Skeletal muscle satellite cell (primary cell): Measurements from ENCODE around the gene SEMA3B.
"Not testable (repeated sequence)": the region's sequence is repeated elsewhere in the genome, so short reads cannot be mapped to it uniquely, and the experiment has no call there.

Experiments
- H3K27me3 ChIP-seq: 2 replicates; pipeline ENCODE4 v1.7.0; 2013; ENCODE audit warnings: low read length; ENCODE audit not compliant: control insufficient read depth, insufficient read depth
- H3K36me3 ChIP-seq: 2 replicates; pipeline ENCODE4 v1.7.0; 2013; ENCODE audit warnings: mild to moderate bottlenecking, control low read depth, low read length; ENCODE audit not compliant: insufficient read depth
- H3K4me1 ChIP-seq: 2 replicates; pipeline ENCODE4 v1.7.0; 2013; ENCODE audit warnings: low read length; ENCODE audit not compliant: control insufficient read depth, insufficient read depth
- H3K4me2 ChIP-seq: 2 replicates; pipeline ENCODE4 v1.7.0; 2013; ENCODE audit warnings: mild to moderate bottlenecking, low read length
- H3K4me3 ChIP-seq: 2 replicates; pipeline ENCODE4 v1.7.0; 2013; ENCODE audit warnings: low read length
- H3K9ac ChIP-seq: 2 replicates; pipeline ENCODE4 v1.7.0; 2013; ENCODE audit warnings: mild to moderate bottlenecking, low read depth, low read length, moderate library complexity
- H3K9me3 ChIP-seq: replicated peaks from 2 replicates; pipeline ENCODE4 v1.7.0; 2013; ENCODE audit warnings: mild to moderate bottlenecking, control low read depth, low read length

The SEMA3B gene

DNA sequence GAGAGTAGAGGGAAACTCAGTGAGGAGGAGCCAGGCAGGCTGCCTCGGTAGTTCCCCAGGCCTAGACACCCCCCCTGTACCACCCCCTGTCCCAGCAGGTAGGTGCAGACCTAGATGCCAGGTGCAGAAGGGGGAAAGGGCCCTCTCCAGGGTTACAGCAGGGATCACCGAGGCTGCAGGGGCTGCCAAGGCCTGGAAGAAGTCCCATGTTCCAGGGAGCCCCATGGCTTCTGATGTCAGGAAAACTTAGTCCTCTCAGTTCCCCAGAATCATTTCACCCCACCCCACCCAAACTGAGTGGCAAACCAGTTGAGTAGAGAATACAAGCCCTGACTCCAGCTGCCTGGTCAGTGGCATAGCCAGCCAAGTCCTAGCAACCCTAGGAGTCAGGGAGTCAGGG is 7.4 kb upstream of the SEMA3B start:
- H3K4me3 ChIP-seq, result no peak overlapping the region
- peak overlapping the region; percentile 90 for H3K9ac ChIP-seq
- H3K27me3 ChIP-seq, result no peaks in the 10 kb centered on the region
- H3K9me3 ChIP-seq, result no peaks in the 10 kb centered on the region
- peaks cover 31% of the 10 kb centered on the region for H3K36me3 ChIP-seq
- peak overlapping the region; percentile 82 for H3K4me2 ChIP-seq
- peaks cover 48% of the 10 kb centered on the region for H3K4me1 ChIP-seq

DNA sequence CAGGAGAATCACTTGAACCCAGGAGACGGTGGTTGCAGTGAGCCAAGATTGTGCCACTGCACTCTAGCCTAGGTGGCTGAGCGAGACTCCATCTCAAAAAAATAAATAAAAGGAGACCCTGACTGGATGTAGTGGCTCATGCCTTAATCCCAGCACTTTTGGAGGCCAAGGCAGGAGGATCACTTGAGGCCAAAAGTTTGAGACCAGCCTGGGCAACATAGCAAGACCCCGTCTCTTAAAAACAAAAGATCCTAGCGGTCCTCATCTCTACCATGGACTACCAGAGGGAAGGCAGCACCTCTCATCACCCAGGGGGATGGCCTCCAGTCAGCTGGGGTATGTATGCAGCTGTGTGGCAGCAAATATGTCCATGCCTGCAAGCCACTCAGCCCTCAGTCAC is 6.7 kb upstream of the SEMA3B start:
- not testable (repeated sequence) for H3K9me3 ChIP-seq, H3K27me3 ChIP-seq, H3K4me3 ChIP-seq, H3K9ac ChIP-seq, H3K4me2 ChIP-seq
- Histone ChIP-seq H3K36me3 (peaks cover 24% of the 10 kb centered on the region), H3K4me1 (peaks cover 53% of the 10 kb centered on the region)

DNA sequence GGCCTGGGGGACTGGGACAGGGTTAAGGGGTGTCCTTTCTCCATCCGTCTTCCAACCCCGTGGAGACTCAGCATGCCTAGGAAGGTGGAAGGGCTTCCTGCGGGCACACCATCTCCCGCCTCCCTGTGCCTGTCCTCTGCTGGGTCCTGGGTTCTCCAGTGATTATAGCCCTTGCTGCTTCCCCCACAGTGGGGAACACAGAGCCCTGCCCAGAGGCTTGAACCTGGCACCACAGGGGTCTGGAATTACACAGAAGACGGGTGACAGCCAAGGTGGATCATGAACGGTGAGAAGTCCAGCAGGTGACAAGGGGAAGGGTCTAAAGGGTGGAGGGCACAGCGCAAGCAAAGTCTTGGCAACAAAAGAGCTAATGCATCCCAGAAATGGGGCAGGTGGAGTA is 6.2 kb upstream of the SEMA3B start:
- H3K4me3 ChIP-seq, result no peak overlapping the region
- no peaks in the 10 kb centered on the region for H3K27me3 ChIP-seq
- no peak overlapping the region for H3K9ac ChIP-seq
- peaks cover 58% of the 10 kb centered on the region for H3K4me1 ChIP-seq
- H3K4me2 ChIP-seq, result no peak overlapping the region
- H3K9me3 ChIP-seq, result no peaks in the 10 kb centered on the region
- H3K36me3 ChIP-seq, result peaks cover 20% of the 10 kb centered on the region

DNA sequence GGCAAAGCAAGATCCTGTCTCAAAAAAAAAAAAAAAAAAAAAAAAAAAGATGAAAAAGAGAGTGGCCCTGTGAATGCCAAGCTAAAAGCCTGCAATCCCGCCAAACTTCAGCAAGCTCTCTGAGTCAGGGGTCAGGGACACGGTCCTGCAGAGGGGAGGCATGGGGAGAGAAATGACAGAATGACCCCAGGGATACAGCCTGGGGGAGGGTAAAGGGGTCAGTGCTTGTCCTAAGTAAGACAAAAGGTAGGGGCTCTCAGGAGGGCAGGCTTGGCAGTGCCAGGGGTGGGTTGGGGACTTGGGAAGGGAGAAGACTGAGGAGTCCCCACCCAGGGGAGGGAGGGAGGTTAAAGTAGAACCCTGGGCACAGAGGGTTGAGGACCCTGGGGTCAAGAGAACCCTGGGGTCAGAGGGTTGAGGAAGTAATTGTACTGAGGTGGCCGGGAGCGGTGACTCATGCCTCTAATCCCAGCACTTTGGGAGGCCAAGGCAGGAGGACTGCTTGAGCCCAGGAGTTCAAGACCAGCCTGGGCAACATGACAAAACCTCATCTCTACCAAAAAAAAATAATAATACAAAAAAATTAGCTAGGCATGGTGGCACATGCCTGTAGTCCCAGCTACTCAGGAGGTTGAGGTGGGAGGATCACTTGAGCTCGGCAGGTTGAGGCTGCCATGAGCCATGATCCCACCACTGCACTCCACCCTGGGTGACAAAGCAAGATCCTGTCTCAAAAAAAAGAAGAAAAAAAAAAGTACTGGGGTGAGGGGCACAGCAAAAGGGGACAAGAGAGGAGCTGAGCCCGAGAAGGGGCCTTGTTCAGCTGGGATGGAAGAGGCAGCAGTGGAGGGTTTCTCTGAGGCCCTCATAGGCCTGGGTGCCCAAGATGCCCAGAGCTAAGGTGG is 5.2 kb upstream of the SEMA3B start:
- Histone ChIP-seq H3K4me1 (peaks cover 65% of the 10 kb centered on the region), H3K9me3 (no peaks in the 10 kb centered on the region), H3K27me3 (no peaks in the 10 kb centered on the region), H3K36me3 (peaks cover 10% of the 10 kb centered on the region), H3K9ac (peak overlapping the region; percentile 10), H3K4me3 (no peak overlapping the region), H3K4me2 (peak overlapping the region; percentile 60)

DNA sequence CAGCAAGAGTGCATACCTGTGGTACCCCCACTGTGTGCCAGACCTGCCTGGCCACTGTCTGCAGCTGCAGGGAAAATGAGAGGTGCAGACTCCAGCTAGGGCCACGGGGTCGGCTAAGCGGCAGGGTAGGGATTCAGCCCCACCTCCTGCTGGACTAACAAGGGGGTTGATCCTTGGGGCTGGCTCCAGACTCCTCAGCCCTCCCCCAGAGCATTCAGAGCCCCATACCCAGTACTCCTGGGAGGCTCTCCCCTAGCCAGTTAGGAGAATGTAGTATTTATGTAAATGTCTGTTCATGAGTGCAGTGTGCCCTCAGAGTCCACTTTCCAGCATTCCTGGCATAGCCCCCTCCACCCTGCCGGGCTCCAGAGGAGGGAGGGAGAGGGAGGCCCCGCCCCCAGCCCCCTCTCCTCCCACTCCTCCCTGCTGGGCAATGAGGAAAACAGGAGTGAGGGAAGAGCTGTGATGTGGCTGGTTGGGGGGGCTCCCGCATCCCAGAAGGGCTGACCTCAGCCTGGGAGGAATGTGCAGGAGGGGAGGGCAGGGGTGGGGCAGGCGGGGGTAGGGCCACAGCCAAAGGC is 4.5 kb upstream of the SEMA3B start:
- H3K4me3 ChIP-seq, result no peak overlapping the region
- peaks cover 3% of the 10 kb centered on the region for H3K36me3 ChIP-seq
- H3K9ac ChIP-seq, result peak overlapping the region; percentile 44
- no peaks in the 10 kb centered on the region for H3K9me3 ChIP-seq
- peaks cover 69% of the 10 kb centered on the region for H3K4me1 ChIP-seq
- no peaks in the 10 kb centered on the region for H3K27me3 ChIP-seq
- peak overlapping the region; percentile 60 for H3K4me2 ChIP-seq

DNA sequence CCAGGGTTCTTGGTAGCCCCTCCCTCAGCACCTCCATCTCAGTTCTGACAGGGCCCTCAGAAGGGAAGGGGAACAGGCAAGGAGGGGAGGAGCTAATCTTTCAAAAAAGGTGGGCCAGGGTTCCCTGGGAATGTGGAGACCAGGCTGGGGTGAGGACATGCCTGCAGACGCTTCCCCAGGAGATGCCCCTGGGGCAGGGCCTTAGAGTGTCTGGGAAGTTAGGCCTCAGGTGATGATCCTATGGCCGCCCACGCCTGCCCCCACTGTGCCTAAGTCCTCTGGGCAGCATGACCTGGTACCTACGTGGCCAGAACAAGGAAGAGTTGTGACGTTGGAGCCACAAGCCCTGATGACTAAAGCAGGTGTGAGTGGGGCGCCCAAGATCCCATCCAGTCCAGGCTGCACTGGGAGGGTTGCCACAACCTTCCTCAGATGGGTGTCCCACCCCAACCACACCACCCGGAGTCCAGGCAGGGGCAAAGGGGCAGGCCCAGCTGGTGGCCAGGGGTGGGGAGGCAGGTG is 3.9 kb upstream of the SEMA3B start:
- H3K36me3 ChIP-seq, result no peaks in the 10 kb centered on the region
- peaks cover 71% of the 10 kb centered on the region for H3K4me1 ChIP-seq
- H3K4me2 ChIP-seq, result peak overlapping the region; percentile 21
- H3K9ac ChIP-seq, result peak overlapping the region; percentile 44
- H3K27me3 ChIP-seq, result no peaks in the 10 kb centered on the region
- H3K4me3 ChIP-seq, result no peak overlapping the region
- H3K9me3 ChIP-seq, result no peaks in the 10 kb centered on the region

DNA sequence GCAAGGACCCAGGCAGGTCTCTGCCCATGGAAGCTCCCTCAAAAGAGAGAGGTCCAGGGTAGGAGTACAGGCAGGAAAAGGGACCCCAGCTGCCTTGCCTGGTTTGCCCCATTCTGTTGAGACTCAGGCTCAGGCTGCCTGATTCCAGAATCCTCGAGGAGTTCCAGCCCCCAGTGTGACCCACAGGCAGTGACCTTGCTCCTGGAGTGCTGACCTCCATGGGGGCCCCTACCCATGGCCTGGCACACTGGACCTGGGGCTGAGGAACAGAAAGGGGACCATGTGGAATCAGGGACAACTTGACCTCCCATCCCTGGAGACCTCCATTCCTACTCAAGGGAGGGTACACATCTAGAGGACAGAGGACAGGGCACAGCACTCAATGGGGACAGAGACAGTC is 3.4 kb upstream of the SEMA3B start:
- H3K4me1 ChIP-seq, result peaks cover 72% of the 10 kb centered on the region
- no peaks in the 10 kb centered on the region for H3K27me3 ChIP-seq
- peak overlapping the region; percentile 44 for H3K9ac ChIP-seq
- H3K4me3 ChIP-seq, result no peak overlapping the region
- H3K4me2 ChIP-seq, result no peak overlapping the region
- H3K9me3 ChIP-seq, result no peaks in the 10 kb centered on the region
- no peaks in the 10 kb centered on the region for H3K36me3 ChIP-seq

DNA sequence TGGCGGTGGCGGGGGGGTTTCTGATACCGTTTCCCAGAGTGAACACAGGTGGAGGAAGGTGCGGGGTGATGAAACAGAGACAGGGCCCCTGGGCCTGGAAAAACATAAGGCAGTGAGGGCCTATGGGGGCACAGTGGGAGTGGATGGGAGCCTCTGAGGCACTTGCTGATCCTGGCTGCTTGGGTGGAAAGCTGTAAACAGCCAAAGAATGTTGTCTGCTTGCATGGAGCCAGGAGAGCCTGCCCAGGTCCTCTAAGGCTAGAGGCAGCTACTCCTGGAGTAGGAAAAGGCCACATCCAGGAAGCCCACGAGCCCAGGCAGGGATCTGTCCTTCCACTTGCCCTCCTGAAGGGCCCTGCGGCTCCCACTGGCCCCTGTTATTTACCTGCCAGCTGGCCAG is 2.9 kb upstream of the SEMA3B start:
- H3K9ac ChIP-seq, result no peak overlapping the region

DNA sequence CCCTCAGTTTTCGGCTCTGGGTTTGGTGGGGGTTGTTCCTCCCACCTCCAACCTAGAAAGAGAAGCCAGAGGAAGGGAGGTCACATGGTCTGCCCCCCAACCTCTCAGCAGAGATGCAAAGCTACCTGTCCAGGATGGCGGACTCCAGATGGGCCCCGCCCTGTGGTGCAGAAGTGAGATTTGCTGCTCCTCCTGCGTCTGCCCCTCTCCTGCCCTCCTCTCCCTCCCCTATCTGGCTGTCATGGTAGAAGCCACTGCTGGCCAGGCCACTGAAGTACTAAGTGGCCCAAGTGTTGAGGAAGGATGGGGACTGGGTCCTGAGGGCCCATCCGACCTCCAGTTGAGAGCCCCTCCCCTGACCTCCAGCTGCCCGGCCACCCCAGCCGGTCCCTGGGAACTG is 2.1 kb upstream of the SEMA3B start:
- Histone ChIP-seq H3K4me2 (peak overlapping the region; percentile 80), H3K4me1 (peaks cover 64% of the 10 kb centered on the region), H3K9ac (peak overlapping the region; percentile 58), H3K27me3 (no peaks in the 10 kb centered on the region), H3K36me3 (no peaks in the 10 kb centered on the region), H3K4me3 (peak overlapping the region; percentile 69), H3K9me3 (no peaks in the 10 kb centered on the region)

More for the DNA sequence above, 2.9 kb upstream of the SEMA3B start:
- H3K27me3 ChIP-seq, result no peaks in the 10 kb centered on the region
- no peak overlapping the region for H3K4me2 ChIP-seq
- H3K4me3 ChIP-seq, result no peak overlapping the region
- no peaks in the 10 kb centered on the region for H3K36me3 ChIP-seq
- peaks cover 71% of the 10 kb centered on the region for H3K4me1 ChIP-seq
- H3K9me3 ChIP-seq, result no peaks in the 10 kb centered on the region

DNA sequence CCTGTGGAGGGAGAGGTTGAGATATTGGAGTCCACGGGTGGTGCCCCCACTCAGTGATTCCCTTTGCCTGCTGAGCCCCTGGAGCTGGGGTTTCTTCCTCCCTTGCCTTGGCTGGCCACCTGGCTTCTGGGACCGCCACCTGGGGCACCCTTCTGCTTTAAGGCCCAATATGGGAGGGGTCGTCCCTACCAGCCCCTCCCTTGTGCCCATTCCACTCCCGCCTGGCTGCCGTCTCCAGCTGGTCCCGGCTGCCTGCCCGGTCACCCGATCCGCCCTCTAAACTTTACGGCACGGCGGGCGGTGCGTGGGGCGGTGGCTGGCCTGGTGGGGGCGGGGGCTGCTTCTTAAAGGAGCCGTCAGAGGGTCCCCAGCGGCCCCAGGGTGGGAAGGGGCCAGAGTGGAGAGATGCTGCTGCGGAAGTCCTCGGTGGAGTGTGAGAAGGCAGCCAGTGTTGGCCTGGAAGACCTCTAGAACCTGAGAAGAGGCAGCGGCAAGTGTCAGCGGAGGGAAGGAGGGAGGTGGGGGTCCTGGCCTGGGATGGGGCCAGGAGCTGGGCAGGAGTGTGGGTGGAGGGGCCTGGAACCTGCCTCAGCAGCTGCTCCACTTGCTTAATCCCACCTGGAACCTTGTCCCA is 1.6 kb upstream of the SEMA3B start:
- peaks cover 64% of the 10 kb centered on the region for H3K4me1 ChIP-seq
- no peaks in the 10 kb centered on the region for H3K9me3 ChIP-seq
- H3K27me3 ChIP-seq, result no peaks in the 10 kb centered on the region
- peak overlapping the region; percentile 58 for H3K9ac ChIP-seq
- H3K4me3 ChIP-seq, result peak overlapping the region; percentile 69
- H3K36me3 ChIP-seq, result no peaks in the 10 kb centered on the region
- peak overlapping the region; percentile 80 for H3K4me2 ChIP-seq

DNA sequence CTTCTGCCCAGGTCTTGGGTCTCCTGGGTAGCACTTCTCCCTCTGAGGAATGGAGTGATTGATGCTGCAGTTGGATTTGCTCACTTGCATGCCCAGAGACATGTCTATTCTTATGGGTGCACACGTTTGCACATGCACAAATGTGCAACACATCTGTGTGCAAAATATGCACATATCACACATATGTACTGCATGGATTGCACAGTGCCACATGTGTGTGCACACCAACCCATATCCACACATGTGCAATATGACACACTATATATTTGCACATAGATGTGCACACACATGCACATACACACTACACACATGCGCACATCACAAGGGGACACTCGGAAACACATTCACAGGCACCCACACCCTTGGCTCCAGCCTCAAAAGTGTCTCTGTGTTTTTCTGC is 671 bp upstream of the SEMA3B start:
- H3K9me3 ChIP-seq, result no peaks in the 10 kb centered on the region
- no peak overlapping the region for H3K9ac ChIP-seq
- H3K36me3 ChIP-seq, result no peaks in the 10 kb centered on the region
- H3K27me3 ChIP-seq, result no peaks in the 10 kb centered on the region
- H3K4me2 ChIP-seq, result peak overlapping the region; percentile 54
- H3K4me3 ChIP-seq, result no peak overlapping the region
- peaks cover 66% of the 10 kb centered on the region for H3K4me1 ChIP-seq
